GM21526 (cell line): Measurements from ENCODE around the gene IL1RL2.

Source experiments
- ATAC-seq: cut with Tn5 transposase; IDR thresholded peaks from one replicate; pipeline ENCODE4 v1.9.1; 2021; ENCODE audit warnings: moderate library complexity; ENCODE audit not compliant: unreplicated experiment, low FRiP score

IL1RL2 gene

DNA sequence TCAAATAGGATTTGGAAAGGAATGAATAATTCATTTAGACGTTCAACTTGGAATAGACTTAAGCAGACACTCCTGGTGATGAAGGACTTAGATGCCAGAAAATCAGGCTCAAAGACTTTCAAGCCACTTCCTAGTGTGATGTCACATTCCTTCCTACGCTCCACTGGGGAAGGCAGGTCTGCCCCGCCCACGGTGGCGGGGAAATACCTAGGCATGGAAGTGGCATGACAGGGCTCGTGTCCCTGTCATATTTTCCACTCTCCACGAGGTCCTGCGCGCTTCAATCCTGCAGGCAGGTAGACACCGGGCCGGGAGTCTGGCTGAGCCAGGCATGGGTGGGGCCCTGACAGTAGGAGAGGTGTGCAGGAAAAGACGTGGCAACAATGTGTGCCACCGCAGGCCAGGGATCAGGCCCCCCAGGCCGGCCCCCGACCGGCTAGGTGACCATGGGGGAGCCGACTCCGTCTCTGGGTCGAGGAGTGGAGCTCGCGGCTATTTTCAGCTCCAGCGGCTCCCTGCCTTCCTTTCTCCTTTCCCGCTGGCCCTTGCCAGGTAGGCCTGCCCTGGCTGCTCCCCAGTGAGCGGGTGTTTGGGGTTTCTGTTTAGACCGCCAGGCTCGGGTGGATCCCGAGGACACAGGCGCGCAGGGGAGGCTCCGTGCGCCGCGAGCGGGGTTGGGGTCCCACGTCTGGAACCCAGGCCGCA lies at the start of gene IL1RL2:
IL1RL2 (plus strand) TSS at position 233 of the 705 bp plus-strand sequence. CDS start 845 bp downstream, outside the sequence.
- ATAC-seq = no peak

DNA sequence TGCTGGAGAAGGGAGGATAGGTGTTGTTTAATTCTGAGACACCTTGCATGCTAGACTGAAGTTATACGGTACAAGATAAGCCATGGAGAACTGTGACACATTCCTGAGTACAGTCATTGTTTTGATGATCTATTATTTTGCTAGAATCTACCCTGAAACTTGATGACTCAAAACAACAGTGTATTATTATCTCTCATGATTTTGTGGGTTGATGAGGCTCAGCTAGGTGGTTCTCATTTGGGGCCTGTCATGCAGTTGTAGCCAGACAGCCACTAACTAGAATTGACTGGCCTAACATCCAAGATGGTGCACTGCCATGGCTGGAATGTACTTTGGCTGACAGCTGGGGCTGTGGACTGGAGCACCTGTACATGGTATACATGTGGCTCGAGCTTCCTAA lies 49.7 kb upstream of the IL1RL2 start:
- no peak for ATAC-seq

DNA sequence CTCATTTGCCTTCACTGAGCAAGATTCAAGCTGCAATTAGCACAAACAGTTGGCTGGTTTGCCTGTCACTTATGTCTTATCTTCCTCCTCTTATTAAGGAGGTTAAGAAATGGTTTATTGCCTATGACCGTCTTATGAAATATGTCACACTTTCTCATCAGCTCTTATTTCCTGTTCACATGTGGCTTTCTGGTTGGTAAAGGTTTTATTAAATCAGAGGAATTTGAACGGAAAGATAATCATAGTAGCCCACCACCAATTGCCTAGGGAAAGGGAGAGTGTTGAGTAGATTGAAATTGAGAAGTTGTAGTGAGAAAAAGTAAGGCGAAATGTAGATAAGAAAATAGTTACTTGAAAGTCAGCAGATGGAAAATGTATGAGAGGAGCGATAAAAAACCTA lies 48.5 kb upstream of the IL1RL2 start:
- no peak for ATAC-seq

DNA sequence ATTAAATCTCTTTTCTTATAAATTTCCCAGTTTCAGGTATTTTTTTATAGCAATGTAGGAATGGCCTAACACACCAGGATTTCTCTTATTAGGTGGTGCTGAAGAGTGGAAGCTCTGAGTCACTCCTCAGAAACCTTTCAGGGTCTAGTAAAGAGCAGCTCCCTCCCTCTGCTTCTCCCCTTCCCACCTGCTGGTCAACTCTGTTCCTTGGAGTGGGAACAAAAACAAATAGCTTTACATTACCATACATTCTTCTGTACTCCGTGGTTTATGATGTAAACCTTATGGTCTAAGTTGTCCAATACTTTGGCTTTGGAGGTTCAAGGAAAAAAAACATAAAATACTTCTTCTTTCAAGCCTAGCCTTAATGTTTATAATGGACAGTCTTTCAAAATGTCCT lies 47.0 kb upstream of the IL1RL2 start:
- ATAC-seq = no peak

DNA sequence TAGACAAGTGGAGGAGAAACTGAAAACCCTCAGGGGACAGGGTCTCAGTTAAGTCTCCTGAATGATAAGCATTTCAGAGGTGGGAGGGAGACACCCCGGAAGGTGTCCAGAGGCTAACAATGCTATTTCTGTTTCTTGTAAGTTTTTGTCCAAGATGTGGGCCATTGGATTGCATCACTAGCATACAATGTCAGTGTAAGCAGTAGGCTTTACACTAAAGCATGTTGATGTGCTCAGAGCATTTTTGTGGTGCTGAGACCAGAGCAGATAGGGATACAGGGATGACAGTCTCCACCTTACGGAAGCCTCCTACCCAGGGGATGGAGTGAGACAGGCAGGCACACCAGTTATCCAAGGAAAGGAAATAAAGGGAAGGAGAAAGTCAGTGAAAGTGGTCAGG lies 46.4 kb upstream of the IL1RL2 start:
- ATAC-seq = no peak

DNA sequence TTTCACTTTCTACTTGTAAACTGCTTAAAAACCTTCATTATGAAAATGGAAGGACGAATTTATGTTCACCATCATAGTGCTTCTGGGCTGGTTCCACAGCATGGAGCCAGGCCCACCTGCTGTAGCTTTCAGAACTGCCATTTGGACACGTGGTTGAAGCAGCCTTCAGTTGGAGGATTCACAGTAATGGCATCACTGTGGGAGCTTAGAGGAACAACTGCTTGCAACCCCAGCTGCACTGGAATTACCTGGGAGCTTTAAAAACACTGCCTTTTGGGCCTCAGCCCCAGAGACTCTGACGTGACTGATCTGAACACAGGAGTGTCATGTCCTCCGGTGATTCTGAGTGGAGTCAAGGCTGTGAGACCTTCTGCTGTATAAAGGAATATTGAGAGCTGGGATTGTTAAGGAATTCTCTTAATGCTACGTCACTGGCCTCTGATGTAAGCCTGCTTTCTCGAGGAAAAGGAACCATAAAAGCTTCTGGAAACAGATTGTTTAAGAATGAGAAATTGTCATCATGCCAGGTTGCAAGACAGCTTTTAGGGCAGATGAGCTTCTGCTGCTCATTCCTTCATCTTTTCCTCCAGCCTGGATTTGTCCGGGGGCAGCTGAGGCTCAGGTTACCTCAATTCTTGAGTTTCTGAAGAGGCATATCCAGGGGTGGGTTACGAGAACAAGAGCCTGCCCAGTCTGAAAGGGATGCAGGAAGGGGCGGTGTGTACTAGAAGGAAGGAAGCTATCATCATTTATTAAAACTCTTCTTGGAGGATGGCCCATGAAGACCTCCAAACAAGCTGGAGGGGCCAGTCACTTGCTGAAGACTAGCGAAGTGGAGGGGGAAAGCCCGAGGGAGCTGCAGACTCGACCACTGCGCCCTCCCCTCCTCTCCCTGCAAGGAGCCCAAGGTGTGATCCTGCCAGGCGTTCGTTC lies 45.5 kb upstream of the IL1RL2 start:
- no peak for ATAC-seq

DNA sequence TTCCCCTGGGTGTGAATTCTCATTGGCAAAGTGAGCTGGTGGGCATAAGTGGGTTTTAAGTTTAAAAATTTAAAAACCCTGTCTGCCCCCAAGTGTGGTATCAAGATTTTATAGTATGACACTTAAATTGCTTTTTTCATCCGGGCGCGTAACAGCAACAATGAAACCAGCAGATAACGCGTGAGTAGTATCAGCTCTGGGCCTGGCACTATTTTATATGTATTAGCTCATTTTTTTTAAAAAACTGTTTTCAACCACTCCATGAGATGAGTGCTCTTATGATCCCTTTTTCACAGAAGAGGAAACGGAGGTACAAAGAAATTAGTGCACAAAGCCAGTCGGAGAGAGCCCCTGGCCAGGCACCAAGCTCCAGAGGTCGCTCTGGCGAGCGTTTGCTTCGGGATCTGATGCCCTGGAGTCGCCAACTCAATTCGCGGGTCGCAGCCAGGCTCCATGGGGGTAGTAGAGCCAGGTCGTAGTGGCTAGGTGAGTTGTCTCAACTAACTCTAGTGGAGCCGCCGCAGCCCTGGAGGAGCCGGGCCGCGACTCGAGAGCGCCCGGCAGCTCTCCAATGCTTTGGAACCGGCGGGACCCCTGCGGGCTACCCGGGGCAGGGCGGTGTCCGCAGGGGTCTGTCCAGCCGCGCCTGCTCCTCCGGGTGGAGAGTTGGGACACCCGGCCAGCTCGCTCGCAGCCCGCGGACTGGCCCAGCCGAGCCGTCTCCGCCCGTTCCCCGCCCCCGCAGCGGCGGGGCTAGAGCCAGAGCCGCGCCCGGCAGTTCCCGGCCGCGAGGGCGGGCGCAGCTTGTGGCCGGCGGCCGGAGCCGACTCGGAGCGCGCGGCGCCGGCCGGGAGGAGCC lies 44.6 kb upstream of the IL1RL2 start, which contains the start of gene IL1R1:
IL1R1 (plus strand) TSS at position 777 of the 859 bp plus-strand sequence. CDS start 14,979 bp downstream, outside the sequence.
- no peak for ATAC-seq

DNA sequence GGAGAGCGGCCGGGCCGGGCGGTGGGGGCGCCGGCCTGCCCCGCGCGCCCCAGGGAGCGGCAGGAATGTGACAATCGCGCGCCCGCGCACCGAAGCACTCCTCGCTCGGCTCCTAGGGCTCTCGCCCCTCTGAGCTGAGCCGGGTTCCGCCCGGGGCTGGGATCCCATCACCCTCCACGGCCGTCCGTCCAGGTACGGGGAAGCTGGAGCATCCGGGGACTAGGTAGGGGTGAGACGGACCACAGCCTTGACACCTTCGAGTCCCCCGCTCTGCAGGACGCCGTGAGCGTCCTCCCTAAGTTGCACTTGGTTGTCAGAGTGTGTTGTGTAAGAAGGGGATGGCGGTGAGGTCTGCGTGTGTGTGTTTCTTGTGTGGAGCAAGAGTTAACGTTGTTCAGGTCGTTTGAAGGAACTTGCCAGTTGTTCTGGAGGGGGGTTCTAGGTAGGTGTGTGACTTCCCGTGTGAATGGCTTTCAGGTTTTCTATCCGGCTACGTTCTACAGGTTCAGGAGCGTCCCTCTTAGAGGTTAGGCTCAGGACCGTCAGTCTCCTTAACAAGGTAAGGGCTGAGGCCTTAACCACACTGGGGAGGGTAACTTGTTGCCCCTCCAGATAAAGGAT lies 43.9 kb upstream of the IL1RL2 start:
- no peak for ATAC-seq

DNA sequence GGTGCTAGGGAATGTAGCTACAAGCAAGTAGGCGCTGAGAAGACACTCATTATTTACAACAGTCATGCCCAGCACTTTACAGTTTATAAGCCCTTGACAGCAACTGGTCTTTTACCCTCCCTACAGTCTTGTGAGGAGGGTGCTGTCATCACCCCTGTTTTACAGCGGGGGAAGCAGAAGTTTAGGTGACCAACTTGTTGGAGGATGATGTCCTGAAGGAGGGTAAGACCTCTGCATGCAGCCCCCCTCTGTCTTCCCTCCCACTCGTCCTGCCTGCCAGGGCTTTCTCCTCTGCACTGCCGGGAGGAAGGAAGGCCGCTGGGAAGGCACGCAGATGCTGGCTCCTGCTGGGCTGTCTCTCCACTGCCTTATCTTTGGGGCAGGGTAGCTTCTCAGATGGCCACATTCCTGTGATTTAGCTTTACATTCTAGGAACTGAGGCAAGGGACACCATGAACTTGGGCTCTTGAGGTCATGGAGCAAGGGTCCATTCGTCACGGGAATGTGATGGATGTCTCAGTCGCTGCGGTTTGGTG lies 43.3 kb upstream of the IL1RL2 start:
- no peak for ATAC-seq

DNA sequence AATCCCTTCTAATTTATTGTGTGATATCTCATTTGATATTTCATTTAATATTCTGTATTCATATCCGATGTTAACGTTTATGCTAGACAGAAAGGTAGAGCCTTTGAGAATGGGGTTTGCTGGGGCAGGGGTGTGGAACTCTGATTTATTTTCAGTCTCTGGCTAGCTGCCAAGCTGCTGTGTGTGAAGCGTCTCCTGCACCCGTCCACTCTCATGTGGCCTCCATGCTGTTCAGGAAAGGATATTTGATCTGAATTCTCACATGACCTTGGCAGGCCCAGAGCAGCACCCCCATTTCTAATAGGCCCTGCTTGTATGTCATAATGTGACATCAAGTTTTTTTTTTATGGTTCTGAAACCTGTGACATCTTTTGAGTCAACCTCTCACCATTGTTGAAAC lies 42.7 kb upstream of the IL1RL2 start:
- ATAC-seq = no peak

DNA sequence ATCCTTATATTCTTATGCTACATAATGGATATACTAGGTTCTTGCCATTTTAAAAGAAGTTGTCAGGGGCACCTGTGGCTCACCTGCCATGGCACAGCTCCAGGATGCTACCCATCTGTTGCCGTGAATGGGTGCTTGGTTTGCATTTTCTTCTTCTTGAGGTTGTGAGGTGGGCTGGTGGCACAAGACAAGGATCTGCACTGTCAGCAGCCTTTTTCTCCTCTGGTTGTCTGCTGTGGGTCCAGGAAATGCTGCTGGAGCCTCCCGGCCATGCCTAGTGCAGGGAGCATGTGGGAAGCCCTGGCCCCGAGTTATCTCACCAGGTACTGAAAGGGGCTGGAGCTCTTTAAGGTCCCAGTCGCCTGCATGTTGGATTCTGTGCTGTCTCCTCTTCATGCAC lies 41.7 kb upstream of the IL1RL2 start:
- no peak for ATAC-seq

DNA sequence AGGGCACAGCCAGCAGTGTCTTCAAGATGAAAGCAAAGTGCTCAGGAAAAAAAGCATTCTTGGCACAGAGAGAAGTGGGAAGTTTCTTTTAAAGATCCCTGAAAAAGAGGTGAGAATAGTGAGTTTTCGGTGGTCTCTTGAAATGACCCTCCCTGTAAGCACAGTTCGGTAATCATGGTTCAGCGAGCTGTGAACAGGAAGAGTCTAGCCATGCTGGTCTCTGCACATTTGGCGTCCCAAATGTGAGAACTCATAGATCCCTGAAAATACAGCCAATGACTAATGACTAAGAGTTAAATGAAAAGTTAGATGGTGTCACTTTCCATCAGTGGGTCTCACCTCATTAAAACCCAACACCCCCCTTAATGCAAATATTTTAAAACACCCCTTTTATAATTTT lies 40.9 kb upstream of the IL1RL2 start:
- ATAC-seq = no peak

DNA sequence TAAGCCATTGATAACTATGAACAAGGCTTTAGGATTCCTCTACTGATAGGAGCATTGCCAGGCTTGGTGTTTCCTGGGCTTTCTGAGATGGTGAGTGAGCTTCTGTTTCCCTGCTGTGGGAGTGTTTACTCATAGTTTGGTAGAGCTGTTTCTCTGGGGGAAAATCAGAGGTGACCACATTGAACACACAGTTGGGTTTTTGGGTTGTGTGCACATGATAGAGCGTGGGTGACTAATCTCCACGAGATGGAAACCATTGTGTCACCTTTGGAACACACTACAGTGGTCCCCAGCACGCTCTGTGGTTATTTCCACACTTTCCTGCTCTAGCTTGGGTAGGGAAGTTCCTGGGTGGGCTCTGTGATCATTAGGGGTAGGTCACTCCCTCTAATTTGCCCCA lies 38.9 kb upstream of the IL1RL2 start:
- no peak for ATAC-seq

DNA sequence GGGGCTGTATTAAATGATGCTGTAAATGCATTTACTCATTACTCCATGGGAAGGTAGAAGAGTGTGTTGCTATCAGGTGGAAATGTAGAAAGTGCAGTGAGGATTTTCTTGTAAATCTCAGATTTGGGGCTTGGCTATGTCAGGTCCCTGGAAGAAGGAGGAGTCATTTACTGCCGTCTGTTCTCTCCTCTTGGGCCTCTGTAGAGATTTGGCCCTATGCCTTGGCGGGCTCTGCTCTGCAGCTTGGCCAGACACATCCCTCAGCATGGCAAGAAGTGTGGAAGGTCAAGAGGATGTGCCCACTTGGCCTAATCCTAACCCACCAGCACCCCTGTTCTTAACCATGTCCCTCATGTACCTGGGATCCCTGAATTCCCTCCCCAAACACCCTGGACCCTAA lies 37.6 kb upstream of the IL1RL2 start:
- ATAC-seq = no peak

DNA sequence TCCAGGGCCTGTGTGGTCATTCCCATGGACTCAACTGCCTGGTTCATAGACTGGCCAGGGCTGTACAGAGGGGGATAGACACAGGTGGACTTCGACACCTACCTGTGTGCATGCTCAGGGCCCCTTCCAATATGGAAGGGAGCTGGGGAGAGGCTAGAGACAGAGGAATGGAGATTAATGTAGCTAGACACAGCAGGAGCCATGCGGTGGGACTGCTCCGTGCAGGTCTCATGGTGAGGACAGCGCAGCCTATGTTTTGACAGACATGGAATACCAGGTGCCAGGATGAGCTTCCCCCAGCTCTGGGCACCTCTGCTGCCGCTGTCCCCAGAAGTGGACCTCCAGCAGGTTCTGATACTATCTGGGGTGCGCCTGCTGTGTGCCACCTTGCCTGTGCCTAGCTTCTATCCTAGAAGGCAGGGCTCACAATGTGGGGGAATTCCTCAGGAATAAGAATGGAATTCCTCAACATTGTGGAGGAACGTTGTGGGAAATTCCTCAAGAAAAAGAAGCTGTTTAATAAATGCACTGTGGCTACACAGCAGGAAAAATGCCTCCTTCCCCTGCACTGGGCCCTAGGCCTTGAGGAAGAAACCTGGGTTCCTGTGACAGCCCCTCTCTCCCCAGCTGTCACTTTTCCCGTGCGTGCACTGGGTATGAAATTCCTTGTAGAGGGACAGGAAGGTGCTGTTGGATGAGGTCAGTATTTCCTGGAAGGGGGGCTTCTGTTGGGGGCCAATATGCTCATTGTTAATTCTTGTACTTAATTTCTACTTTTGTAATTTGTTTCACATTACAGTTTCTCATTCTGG lies 37.0 kb upstream of the IL1RL2 start:
- no peak for ATAC-seq

DNA sequence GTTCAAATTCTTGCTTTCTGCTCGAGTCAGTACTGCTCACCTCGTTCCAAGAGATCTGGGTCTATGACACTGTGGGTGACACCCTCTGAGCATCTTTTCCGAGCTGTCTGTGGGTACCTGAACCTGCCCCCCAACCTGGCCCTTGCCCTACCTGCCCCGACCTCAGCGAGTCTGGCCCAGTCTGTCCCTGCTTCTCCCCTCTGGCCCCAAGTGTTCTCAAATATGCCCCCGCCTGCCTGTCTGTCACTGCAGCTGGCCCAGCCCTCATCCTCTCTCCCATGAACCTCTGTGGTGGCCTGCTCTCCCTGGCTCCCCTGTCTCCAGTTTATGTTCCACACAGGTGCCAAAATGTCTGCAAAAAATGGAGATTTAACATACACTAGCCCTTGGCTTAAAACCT lies 32.5 kb upstream of the IL1RL2 start:
- no peak for ATAC-seq

DNA sequence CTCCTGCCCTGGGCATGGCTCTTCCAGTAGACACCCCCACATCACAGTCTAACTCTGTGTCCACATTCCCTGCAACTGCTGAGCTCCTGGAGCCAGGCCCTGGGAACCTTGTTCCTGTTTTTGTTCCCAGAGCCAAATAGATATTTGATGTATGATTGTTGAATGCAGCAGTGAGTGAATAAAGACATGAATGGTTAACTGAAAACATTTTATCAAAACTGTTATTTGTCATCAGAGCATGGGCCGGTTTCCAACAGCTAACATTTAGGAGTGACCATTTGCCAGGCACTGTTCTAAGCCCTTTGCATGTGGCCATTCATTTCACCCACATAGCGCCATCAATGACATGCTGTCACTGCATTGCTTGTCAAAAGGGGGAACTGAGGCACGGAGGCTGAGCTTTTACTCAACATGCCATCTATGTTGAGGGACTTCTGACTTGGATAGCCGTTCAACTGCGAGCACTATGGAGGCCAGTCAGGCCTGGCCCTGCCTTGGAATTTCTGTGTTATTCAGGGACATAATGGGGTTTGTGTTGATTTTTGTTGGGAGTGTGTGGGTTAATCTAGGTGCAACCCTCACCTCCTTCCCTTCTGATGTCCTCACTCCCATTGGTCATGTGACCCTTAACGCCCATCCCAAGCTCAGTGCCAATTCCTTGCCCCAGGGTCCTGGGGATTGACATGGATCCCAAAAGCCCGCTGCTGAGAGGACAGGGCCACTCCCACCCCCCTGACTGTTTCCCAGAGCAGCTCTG lies 31.7 kb upstream of the IL1RL2 start:
- no peak for ATAC-seq

DNA sequence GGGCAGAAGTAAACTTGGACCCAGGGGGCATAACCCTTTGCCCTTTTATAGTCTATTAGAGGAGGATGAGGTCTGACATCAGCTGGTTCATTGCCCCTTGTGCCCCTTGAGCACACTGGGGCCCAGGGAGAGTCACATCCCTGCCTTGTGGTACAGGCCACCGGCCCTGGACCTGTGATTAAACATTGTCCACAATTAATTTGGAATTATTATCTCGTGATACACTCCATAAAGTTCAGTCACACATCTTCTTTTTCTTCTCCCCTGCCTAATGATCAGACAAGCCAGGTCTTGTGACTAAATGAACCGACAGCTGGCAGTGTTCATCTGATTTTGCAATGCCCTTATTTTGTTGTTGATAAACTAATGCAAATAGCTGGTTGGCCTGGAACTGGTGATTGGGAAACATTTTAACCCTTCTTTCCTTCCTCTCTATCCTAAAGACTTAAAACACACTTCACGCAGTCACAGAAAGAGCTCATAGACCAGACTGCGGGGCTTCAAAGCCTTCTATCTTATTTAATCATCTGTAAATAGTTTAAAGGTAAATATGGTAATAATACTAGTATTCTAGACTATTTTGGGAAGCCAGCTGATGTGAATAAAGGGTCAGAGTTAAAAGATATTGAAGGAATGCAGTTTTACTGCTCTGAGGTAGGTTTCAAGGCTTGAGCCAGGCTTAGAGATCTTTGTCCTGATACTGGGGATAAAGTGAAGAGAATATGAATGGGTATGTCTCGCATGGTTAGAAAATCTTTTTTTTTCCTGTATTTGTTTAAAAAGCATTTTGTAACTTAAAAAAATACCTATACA lies 30.9 kb upstream of the IL1RL2 start:
- no peak for ATAC-seq
